Cardiac muscle cell (in vitro differentiated cells and primary cell): ENCODE results near the gene COL5A3. TPM values are rescaled to one million over a fixed set of nuclear protein-coding genes. Genes with fewer than 3 reads are reported as not detected.

Source experiments
- DNase-seq, 2 donors: peaks; one replicate each; pipeline versions ENCODE4 v3.0.0 to v3.0.0-alpha.2; 2010 to 2017; ENCODE audit warnings: low read depth in 1 of 2, low spot score in 1 of 2
- H3K27ac ChIP-seq: fragments of 200-600 bp; sonication (generic); 2 replicates; pipeline ENCODE4 v1.5.1; 2016
- H3K27me3 ChIP-seq: fragments of 200-600 bp; sonication (generic); 2 replicates; pipeline ENCODE4 v1.6.0; 2016; ENCODE audit warnings: control low read depth
- H3K36me3 ChIP-seq: fragments of 200-600 bp; sonication (generic); 2 replicates; pipeline ENCODE4 v1.5.1; 2016; ENCODE audit warnings: control low read depth
- H3K4me1 ChIP-seq: fragments of 200-600 bp; sonication (generic); 2 replicates; pipeline ENCODE4 v1.8.1; 2017; ENCODE audit warnings: low read depth, mild to moderate bottlenecking, mixed run types
- H3K4me3 ChIP-seq: fragments of 200-600 bp; sonication (generic); 2 replicates; pipeline ENCODE4 v1.5.1; 2016; ENCODE audit warnings: mild to moderate bottlenecking
- H3K9me3 ChIP-seq: fragments of 200-600 bp; sonication (generic); 2 replicates; pipeline ENCODE4 v1.5.1; 2017; ENCODE audit warnings: low read depth, mild to moderate bottlenecking, control low read depth
- CTCF ChIP-seq: IDR thresholded peaks from 2 replicates; pipeline ENCODE4 v1.5.1; 2012; ENCODE audit warnings: low read depth, mild to moderate bottlenecking, low read length
- polyA plus RNA-seq: library from polyadenylated mRNA; unstranded; fragments of >200 nt; fragmentation: Nextera tagmentation; extraction: Ambion mirVana; gene quantifications from 2 replicates; pipeline ENCODE4 v1.2.1, GENCODE V29; 2016
- total RNA-seq: library from RNA; depleted of rRNA; stranded (reverse); fragments of >200 nt; gene quantifications from 2 replicates; pipeline ENCODE4 v1.2.3, GENCODE V29; 2016

COL5A3 gene
- total and polyA plus RNA-seq, 2 experiments from 2014 or later, result 0.24 TPM; not detected in 1

GRCh38 chr19:9943744-9944143, 66.6 kb downstream of the COL5A3 start:
- no peak for DNase-seq
- H3K4me1 ChIP-seq, result no peaks in the 10 kb centered on the region
- H3K36me3 ChIP-seq, result no peaks in the 10 kb centered on the region

GRCh38 chr19:9941671-9942070, 68.6 kb downstream of the COL5A3 start:
- H3K27me3 ChIP-seq, result no peaks in the 10 kb centered on the region
- H3K4me1 ChIP-seq, result no peaks in the 10 kb centered on the region
- no peak for TF ChIP-seq CTCF
- H3K27ac ChIP-seq, result no peak overlapping the region
- H3K9me3 ChIP-seq, result no peaks in the 10 kb centered on the region
- DNase-seq, result no peak
- H3K36me3 ChIP-seq, result no peaks in the 10 kb centered on the region
- H3K4me3 ChIP-seq, result no peak overlapping the region

More at GRCh38 chr19:9943744-9944143, 66.6 kb downstream of the COL5A3 start:
- Histone ChIP-seq H3K9me3 (no peaks in the 10 kb centered on the region), H3K4me3 (no peak overlapping the region), H3K27ac (no peak overlapping the region), H3K27me3 (no peaks in the 10 kb centered on the region)
- no peak for TF ChIP-seq CTCF

- no peak for DNase-seq
- Histone ChIP-seq H3K27me3 (no peaks in the 10 kb centered on the region), H3K4me1 (no peaks in the 10 kb centered on the region), H3K4me3 (no peak overlapping the region), H3K9me3 (no peaks in the 10 kb centered on the region), H3K27ac (no peak overlapping the region), H3K36me3 (no peaks in the 10 kb centered on the region)
- TF ChIP-seq CTCF, result no peak
Measured at GRCh38 chr19:9941231-9941630, 69.1 kb downstream of the COL5A3 start.

GRCh38 chr19:9940778-9941177, 69.5 kb downstream of the COL5A3 start:
- H3K4me3 ChIP-seq, result no peak overlapping the region

GRCh38 chr19:9939301-9939913, 70.9 kb downstream of the COL5A3 start:
- peak; percentile 39 to 56 for DNase-seq
- H3K36me3 ChIP-seq, result no peaks in the 10 kb centered on the region
- no peak for TF ChIP-seq CTCF

More at GRCh38 chr19:9940778-9941177, 69.5 kb downstream of the COL5A3 start:
- H3K9me3 ChIP-seq, result no peaks in the 10 kb centered on the region
- TF ChIP-seq CTCF, result no peak
- no peaks in the 10 kb centered on the region for H3K4me1 ChIP-seq
- H3K27me3 ChIP-seq, result no peaks in the 10 kb centered on the region
- H3K36me3 ChIP-seq, result no peaks in the 10 kb centered on the region
- H3K27ac ChIP-seq, result no peak overlapping the region
- no peak for DNase-seq

More at GRCh38 chr19:9939301-9939913, 70.9 kb downstream of the COL5A3 start:
- Histone ChIP-seq H3K27me3 (peaks cover 12% of the 10 kb centered on the region), H3K27ac (no peak overlapping the region), H3K4me3 (no peak overlapping the region), H3K9me3 (no peaks in the 10 kb centered on the region), H3K4me1 (no peaks in the 10 kb centered on the region)
